Loucy (cell line): ENCODE data around the gene SP110.

Experiments
- H2AFZ ChIP-seq: fragments of 200-600 bp; sonication (generic); 2 replicates; pipeline ENCODE4 v1.6.0; 2016; ENCODE audit warnings: antibody characterized with exemption, mild to moderate bottlenecking, low read length, moderate library complexity
- H3F3A ChIP-seq: fragments of 200-600 bp; 2 replicates; pipeline ENCODE4 v1.6.0; 2016; ENCODE audit warnings: antibody characterized with exemption, low read depth, mild to moderate bottlenecking
- H3K27me3 ChIP-seq: fragments of 200-600 bp; sonication (generic); 2 replicates; pipeline ENCODE4 v1.6.1; 2014; ENCODE audit warnings: low read length, mild to moderate bottlenecking; ENCODE audit not compliant: insufficient read depth, poor library complexity, severe bottlenecking
- H3K36me3 ChIP-seq: fragments of 200-600 bp; sonication (generic); 2 replicates; pipeline ENCODE4 v1.6.1; 2016; ENCODE audit warnings: low read length; ENCODE audit not compliant: insufficient read depth
- H3K4me1 ChIP-seq: fragments of 200-600 bp; sonication (generic); 2 replicates; pipeline ENCODE4 v1.5.1; 2014; ENCODE audit warnings: low read length, mild to moderate bottlenecking; ENCODE audit not compliant: insufficient read depth, poor library complexity, severe bottlenecking
- H3K4me2 ChIP-seq: fragments of 200-600 bp; sonication (generic); 2 replicates; pipeline ENCODE4 v1.6.0; 2014; ENCODE audit warnings: antibody characterized with exemption, low read length, low read depth, mild to moderate bottlenecking; ENCODE audit not compliant: poor library complexity, severe bottlenecking
- H3K4me3 ChIP-seq: fragments of 200-600 bp; sonication (generic); 2 replicates; pipeline ENCODE4 v1.5.1; 2014; ENCODE audit warnings: low read length, mild to moderate bottlenecking, mixed read lengths; ENCODE audit not compliant: poor library complexity, severe bottlenecking
- H3K79me2 ChIP-seq: fragments of 200-600 bp; sonication (generic); 2 replicates; pipeline ENCODE4 v1.6.1; 2014; ENCODE audit warnings: low read length; ENCODE audit not compliant: insufficient read depth
- H3K9ac ChIP-seq: fragments of 200-600 bp; sonication (generic); 2 replicates; pipeline ENCODE4 v1.6.0; 2014; ENCODE audit warnings: mild to moderate bottlenecking, low read depth, low read length, moderate library complexity; ENCODE audit not compliant: poor library complexity, severe bottlenecking
- H3K9me2 ChIP-seq: fragments of 200-600 bp; sonication (generic); replicated peaks from 2 replicates; pipeline ENCODE4 v1.6.1; 2016; ENCODE audit warnings: low read depth, low read length, mixed read lengths
- H3K9me3 ChIP-seq: fragments of 200-600 bp; sonication (generic); 2 replicates; pipeline ENCODE4 v1.6.1; 2014; ENCODE audit warnings: mild to moderate bottlenecking, antibody characterized with exemption, low read length, low read depth; ENCODE audit not compliant: insufficient read depth
- H4K20me1 ChIP-seq: fragments of 200-600 bp; sonication (generic); 2 replicates; pipeline ENCODE4 v1.6.0; 2014; ENCODE audit warnings: antibody characterized with exemption, low read length, mild to moderate bottlenecking; ENCODE audit not compliant: insufficient read depth, poor library complexity, severe bottlenecking
- CTCF ChIP-seq: fragments of 200-600 bp; sonication (generic); conservative IDR thresholded peaks from 2 replicates; pipeline ENCODE4 v1.5.1; 2014; ENCODE audit warnings: mild to moderate bottlenecking, antibody characterized with exemption, low read length
- EZH2phosphoT487 ChIP-seq: fragments of 200-600 bp; IDR thresholded peaks from 2 replicates; pipeline ENCODE4 v1.6.1; 2018; ENCODE audit warnings: antibody characterized with exemption, mild to moderate bottlenecking, moderate library complexity, borderline replicate concordance

Gene SP110

GRCh38 chr2:230131366-230131765, 88.4 kb downstream of the SP110 start:
- peaks cover 13% of the 10 kb centered on the region; the same call in 1 of the 2 replicates for H3K9me3 ChIP-seq
- H3K4me1 ChIP-seq = peaks cover 29% of the 10 kb centered on the region
- H3K9ac ChIP-seq = no peak overlapping the region
- TF ChIP-seq EZH2phosphoT487 = no peak
- TF ChIP-seq CTCF = no peak
- no peak overlapping the region for H2AFZ ChIP-seq
- H3K4me2 ChIP-seq = no peak overlapping the region
- no peaks in the 10 kb centered on the region for H4K20me1 ChIP-seq
- no peak overlapping the region for H3K4me3 ChIP-seq
- H3F3A ChIP-seq = no peaks in the 10 kb centered on the region
- H3K36me3 ChIP-seq = no peaks in the 10 kb centered on the region
- no peaks in the 10 kb centered on the region for H3K27me3 ChIP-seq
- no peaks in the 10 kb centered on the region for H3K79me2 ChIP-seq
- H3K9me2 ChIP-seq = no peaks in the 10 kb centered on the region

DNA sequence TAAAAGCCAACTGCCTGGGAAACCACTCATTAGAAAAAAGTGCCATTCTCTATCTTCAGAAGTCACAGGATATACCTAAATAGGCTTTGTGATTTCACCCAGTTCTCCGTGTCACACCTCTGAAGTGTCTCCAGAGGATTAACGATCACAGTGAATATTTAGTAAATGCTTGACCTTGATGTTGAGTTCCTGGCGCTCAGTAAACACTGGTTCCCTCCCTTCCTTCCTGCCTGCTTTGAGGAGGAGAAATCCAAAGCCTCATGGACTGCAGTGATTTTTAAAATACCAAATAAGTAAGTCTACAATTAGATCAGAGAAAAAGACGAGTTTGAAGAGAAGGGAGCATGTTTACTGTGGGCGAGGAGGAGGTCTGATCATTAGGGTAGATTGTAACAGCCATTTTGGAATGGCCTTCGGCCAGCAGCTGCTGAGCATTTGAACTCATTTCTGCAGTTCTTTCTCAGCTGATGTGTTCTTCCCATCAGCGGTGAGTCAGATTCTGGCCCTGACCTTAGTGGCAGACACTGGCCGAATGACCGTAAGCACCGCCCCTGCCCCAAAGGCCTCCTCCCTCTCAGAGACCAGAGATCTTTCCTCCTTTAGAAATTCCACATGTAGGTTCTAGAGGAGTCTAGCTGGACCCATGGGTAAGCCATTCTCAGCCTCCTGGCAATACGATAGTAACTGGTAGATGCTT, 89.0 kb downstream of the SP110 start:
- H3K9me2 ChIP-seq = no peaks in the 10 kb centered on the region
- no peaks in the 10 kb centered on the region for H3K27me3 ChIP-seq
- H3K4me3 ChIP-seq = no peak overlapping the region
- H3F3A ChIP-seq = no peaks in the 10 kb centered on the region
- TF ChIP-seq CTCF (no peak), EZH2phosphoT487 (no peak)
- peaks cover 34% of the 10 kb centered on the region for H3K4me1 ChIP-seq
- peaks cover 13% of the 10 kb centered on the region; the same call in 1 of the 2 replicates for H3K9me3 ChIP-seq
- H3K9ac ChIP-seq = no peak overlapping the region
- H3K79me2 ChIP-seq = no peaks in the 10 kb centered on the region
- no peak overlapping the region for H3K4me2 ChIP-seq
- no peaks in the 10 kb centered on the region for H3K36me3 ChIP-seq
- no peaks in the 10 kb centered on the region for H4K20me1 ChIP-seq
- H2AFZ ChIP-seq = no peak overlapping the region

DNA sequence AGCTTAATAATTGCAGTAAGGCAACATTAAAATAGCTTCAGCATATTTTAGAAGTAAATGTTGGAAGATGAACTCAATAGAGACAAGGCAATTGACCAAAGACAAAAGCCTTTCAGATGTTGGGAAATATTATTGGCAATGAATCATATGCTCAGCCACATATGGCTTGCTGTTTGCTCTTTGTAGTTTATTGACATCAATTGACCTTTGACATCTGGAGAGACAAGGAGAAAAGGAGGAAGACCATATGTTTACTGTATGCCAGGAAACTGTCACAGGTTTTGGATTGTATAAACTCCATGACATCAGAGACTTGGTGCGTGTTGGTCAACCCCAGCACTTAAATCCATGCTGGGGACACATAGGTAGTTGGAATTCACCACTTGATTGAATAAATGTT, 90.4 kb downstream of the SP110 start:
- TF ChIP-seq EZH2phosphoT487 (no peak), CTCF (no peak)
- Histone ChIP-seq H3K4me3 (no peak overlapping the region), H4K20me1 (no peaks in the 10 kb centered on the region), H3F3A (no peaks in the 10 kb centered on the region), H3K79me2 (no peaks in the 10 kb centered on the region), H3K9me2 (no peaks in the 10 kb centered on the region), H3K9ac (no peak overlapping the region), H3K4me2 (no peak overlapping the region), H3K9me3 (peaks cover 12% of the 10 kb centered on the region; the same call in 1 of the 2 replicates), H3K4me1 (peaks cover 36% of the 10 kb centered on the region), H2AFZ (no peak overlapping the region), H3K27me3 (no peaks in the 10 kb centered on the region), H3K36me3 (no peaks in the 10 kb centered on the region)
